Left ventricle myocardium inferior (tissue), 1 donor: ENCODE measurements around the gene NIPAL1. TPM values are rescaled to one million over a fixed set of nuclear protein-coding genes. Genes with fewer than 3 reads are reported as not detected.

ENCODE experiments used
- DNase-seq: peaks from one replicate; pipeline ENCODE4 v3.0.0-alpha.2; 2020
- H3K27ac ChIP-seq: fragments of 200-600 bp; replicated peaks from 2 replicates; pipeline ENCODE4 v1.8.0; 2021
- H3K27me3 ChIP-seq: fragments of 200-600 bp; 2 replicates; pipeline ENCODE4 v1.8.0; 2021; ENCODE audit warnings: low read depth
- H3K36me3 ChIP-seq: fragments of 200-600 bp; 2 replicates; pipeline ENCODE4 v1.8.0; 2021
- H3K4me1 ChIP-seq: fragments of 200-600 bp; 2 replicates; pipeline ENCODE4 v1.8.0; 2021
- H3K4me3 ChIP-seq: fragments of 200-600 bp; 2 replicates; pipeline ENCODE4 v1.8.0; 2021; ENCODE audit warnings: mild to moderate bottlenecking, moderate library complexity
- H3K9me3 ChIP-seq: fragments of 200-600 bp; replicated peaks from 2 replicates; pipeline ENCODE4 v1.8.0; 2021
- CTCF ChIP-seq: fragments of 200-600 bp; IDR thresholded peaks from 2 replicates; pipeline ENCODE4 v1.8.0; 2021; ENCODE audit warnings: antibody characterized with exemption, mild to moderate bottlenecking, borderline replicate concordance
- intact Hi-C: fragments of 100-400 bp; cut with micrococcal nuclease; formaldehyde crosslinking; loops from one replicate; pipeline ENCODE4 v1.11.0; 2022
- total RNA-seq: library from RNA; stranded (reverse); fragmentation: NEBNext Ultra II Directional; extraction: Animal tissue kit (Norgen Biotek cat#: 25700); gene quantifications from one replicate; pipeline ENCODE4 v1.2.1, GENCODE V29; 2021
- donor health status: DM: no; HTN: yes; CAD: no; lungs with severe emphysema.

NIPAL1 gene
- total RNA-seq, 1 donor from 2014 or later, result 0.25 TPM

DNA sequence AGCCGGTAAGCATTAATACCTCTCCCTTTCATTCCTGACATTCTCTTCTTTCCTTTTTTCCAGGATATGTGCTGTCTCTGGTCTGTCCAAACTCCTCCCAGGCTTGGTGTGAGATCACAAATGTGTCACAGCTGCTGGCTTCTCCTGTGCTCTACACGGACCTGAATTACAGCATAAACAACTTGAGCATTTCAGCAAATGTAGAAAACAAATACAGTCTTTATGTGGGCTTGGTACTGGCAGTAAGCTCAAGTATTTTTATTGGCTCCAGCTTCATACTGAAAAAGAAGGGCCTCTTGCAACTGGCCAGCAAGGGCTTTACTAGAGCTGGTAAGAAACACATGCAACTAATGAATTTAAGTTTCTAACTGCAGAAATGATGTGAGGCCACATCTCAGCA lies 8.4 kb downstream of the NIPAL1 start:
- no peak overlapping the region for H3K27ac ChIP-seq
- no peaks in the 10 kb centered on the region for H3K27me3 ChIP-seq
- no peaks in the 10 kb centered on the region for H3K9me3 ChIP-seq
- intact Hi-C loops, result no loop called here
- TF ChIP-seq CTCF, result no peak
- H3K36me3 ChIP-seq, result no peaks in the 10 kb centered on the region
- H3K4me3 ChIP-seq, result no peak overlapping the region
- DNase-seq, result no peak
- H3K4me1 ChIP-seq, result peaks cover 5% of the 10 kb centered on the region

DNA sequence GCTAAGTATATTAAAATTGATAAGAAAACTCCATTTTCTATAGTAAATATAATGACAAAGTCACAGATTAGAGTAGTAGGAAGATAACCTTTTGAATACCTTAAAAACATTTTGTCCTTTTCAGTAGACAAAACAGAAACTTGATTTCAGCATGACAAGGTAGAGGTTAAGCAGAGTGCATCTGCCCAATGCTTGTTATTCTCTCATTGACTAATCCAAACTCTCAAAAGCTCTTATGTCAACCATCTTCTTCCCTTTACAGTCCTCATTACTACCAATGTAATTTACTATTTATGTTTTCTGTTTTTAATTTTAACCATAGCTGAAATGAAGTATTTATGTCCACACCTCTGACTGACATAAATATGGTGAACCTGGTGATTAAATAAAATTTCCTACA lies 11.1 kb downstream of the NIPAL1 start:
- no peaks in the 10 kb centered on the region for H3K36me3 ChIP-seq
- H3K27me3 ChIP-seq, result no peaks in the 10 kb centered on the region
- H3K27ac ChIP-seq, result no peak overlapping the region
- intact Hi-C loops, result no loop called here
- H3K9me3 ChIP-seq, result no peaks in the 10 kb centered on the region
- H3K4me3 ChIP-seq, result no peak overlapping the region
- no peak for TF ChIP-seq CTCF
- peaks cover 15% of the 10 kb centered on the region for H3K4me1 ChIP-seq
- no peak for DNase-seq

DNA sequence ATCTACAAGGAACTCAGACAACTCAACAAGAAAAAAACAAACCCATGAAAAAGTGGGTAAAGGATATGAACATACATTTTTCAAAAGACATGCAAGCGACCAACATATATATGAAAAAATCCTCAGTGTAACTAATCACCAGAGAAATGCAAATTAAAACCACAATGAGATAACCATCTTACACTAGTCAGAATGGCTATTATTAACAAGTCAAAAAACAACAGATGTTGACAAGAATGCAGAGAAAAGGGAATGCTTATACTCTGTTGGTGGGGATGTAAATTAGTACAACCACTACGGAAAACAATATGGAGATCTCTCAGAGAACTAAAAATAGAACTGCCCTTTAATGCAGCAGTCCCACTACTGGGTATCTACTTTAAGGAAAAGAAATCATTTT lies 12.1 kb downstream of the NIPAL1 start:
- H3K36me3 ChIP-seq, result no peaks in the 10 kb centered on the region
- intact Hi-C loops, result no loop called here
- no peak for DNase-seq
- H3K27me3 ChIP-seq, result no peaks in the 10 kb centered on the region
- no peak overlapping the region for H3K4me3 ChIP-seq
- H3K9me3 ChIP-seq, result no peaks in the 10 kb centered on the region
- no peak for TF ChIP-seq CTCF
- H3K27ac ChIP-seq, result no peak overlapping the region
- H3K4me1 ChIP-seq, result peaks cover 18% of the 10 kb centered on the region

GRCh38 chr4:48030470-48030869 lies 13.9 kb downstream of the NIPAL1 start:
- no peak overlapping the region for H3K4me3 ChIP-seq
- peaks cover 15% of the 10 kb centered on the region for H3K4me1 ChIP-seq
- intact Hi-C loops, result no loop called here

GRCh38 chr4:48031802-48032525 lies 15.4 kb downstream of the NIPAL1 start:
- no peak for DNase-seq
- no peak for TF ChIP-seq CTCF
- peaks cover 12% of the 10 kb centered on the region for H3K4me1 ChIP-seq
- H3K4me3 ChIP-seq, result no peak overlapping the region
- peak overlapping the region; percentile 41 for H3K27ac ChIP-seq
- H3K27me3 ChIP-seq, result no peaks in the 10 kb centered on the region
- H3K36me3 ChIP-seq, result no peaks in the 10 kb centered on the region
- H3K9me3 ChIP-seq, result no peaks in the 10 kb centered on the region
- intact Hi-C loops, result no loop called here

More at GRCh38 chr4:48030470-48030869, 13.9 kb downstream of the NIPAL1 start:
- Histone ChIP-seq H3K27ac (no peak overlapping the region), H3K36me3 (no peaks in the 10 kb centered on the region), H3K27me3 (no peaks in the 10 kb centered on the region), H3K9me3 (no peaks in the 10 kb centered on the region)
- TF ChIP-seq CTCF, result no peak
- no peak for DNase-seq
